HEK293T (cell line): ENCODE results near the gene NFAT5.
"Not testable (repeated sequence)": the region's sequence is repeated elsewhere in the genome, so short reads cannot be mapped to it uniquely, and the experiment has no call there.

ENCODE experiments used
- CTCF ChIA-PET: fragments of 350-600 bp; formaldehyde crosslinking; extraction: SDS; loops from one replicate; lab custom pipeline; 2021; ENCODE audit warnings: antibody characterized with exemption, inconsistent platforms; lab: Yijun Ruan, JAX
- POLR2A ChIA-PET: fragments of 350-600 bp; formaldehyde crosslinking; extraction: SDS; loops from one replicate; lab custom pipeline; 2020; ENCODE audit warnings: antibody characterized with exemption, inconsistent platforms; lab: Yijun Ruan, JAX
- DNase-seq: peaks from one replicate; pipeline ENCODE4 v3.0.0; 2012; ENCODE audit warnings: mixed read lengths; ENCODE audit errors: extremely low spot score
- ARNT ChIP-seq: fragments of 450-650 bp; IDR thresholded peaks from 2 replicates; pipeline ENCODE4 v1.6.1; 2017; ENCODE audit warnings: mild to moderate bottlenecking
- BHLHE40 ChIP-seq: fragments of 450-650 bp; IDR thresholded peaks from 2 replicates; pipeline ENCODE4 v1.6.1; 2016; ENCODE audit warnings: mild to moderate bottlenecking, moderate library complexity, borderline replicate concordance
- CTBP1 ChIP-seq: fragments of 450-650 bp; IDR thresholded peaks from 2 replicates; pipeline ENCODE4 v1.6.1; 2016; ENCODE audit warnings: borderline replicate concordance
- ELF4 ChIP-seq: fragments of 450-650 bp; IDR thresholded peaks from 2 replicates; pipeline ENCODE4 v1.6.1; 2017; ENCODE audit warnings: antibody characterized with exemption
- FOXA1 ChIP-seq: fragments of 450-650 bp; IDR thresholded peaks from 2 replicates; pipeline ENCODE4 v1.6.1; 2016; ENCODE audit warnings: mild to moderate bottlenecking
- FOXK2 ChIP-seq: fragments of 450-650 bp; IDR thresholded peaks from 2 replicates; pipeline ENCODE4 v1.6.1; 2016; ENCODE audit warnings: mild to moderate bottlenecking
- FOXM1 ChIP-seq: fragments of 450-650 bp; IDR thresholded peaks from 2 replicates; pipeline ENCODE4 v1.6.1; 2017; ENCODE audit warnings: mild to moderate bottlenecking, borderline replicate concordance
- HDGF ChIP-seq: fragments of 450-650 bp; IDR thresholded peaks from 2 replicates; pipeline ENCODE4 v1.6.1; 2017; ENCODE audit warnings: antibody characterized with exemption, borderline replicate concordance
- L3MBTL2 ChIP-seq: fragments of 450-650 bp; conservative IDR thresholded peaks from 2 replicates; pipeline ENCODE4 v1.6.1; 2016; ENCODE audit warnings: mild to moderate bottlenecking
- LEF1 ChIP-seq: fragments of 450-650 bp; IDR thresholded peaks from 2 replicates; pipeline ENCODE4 v1.6.1; 2017; ENCODE audit warnings: mild to moderate bottlenecking, borderline replicate concordance
- NFRKB ChIP-seq: fragments of 450-650 bp; IDR thresholded peaks from 2 replicates; pipeline ENCODE4 v1.6.1; 2016; ENCODE audit warnings: mild to moderate bottlenecking, moderate library complexity
- SP1 ChIP-seq: fragments of 450-650 bp; IDR thresholded peaks from 2 replicates; pipeline ENCODE4 v1.6.1; 2017
- SUZ12 ChIP-seq: fragments of 450-650 bp; IDR thresholded peaks from 2 replicates; pipeline ENCODE4 v1.6.1; 2016; ENCODE audit warnings: mild to moderate bottlenecking
- TARDBP ChIP-seq: fragments of 450-650 bp; IDR thresholded peaks from 2 replicates; pipeline ENCODE4 v1.6.1; 2016
- ZNF384 ChIP-seq: fragments of 450-650 bp; IDR thresholded peaks from 2 replicates; pipeline ENCODE4 v1.6.1; 2016
- TF ChIP-seq, protein P1 (sequence below): fragments of 450-650 bp; IDR thresholded peaks from 2 replicates; pipeline ENCODE4 v1.6.1; 2016

Gene NFAT5

DNA sequence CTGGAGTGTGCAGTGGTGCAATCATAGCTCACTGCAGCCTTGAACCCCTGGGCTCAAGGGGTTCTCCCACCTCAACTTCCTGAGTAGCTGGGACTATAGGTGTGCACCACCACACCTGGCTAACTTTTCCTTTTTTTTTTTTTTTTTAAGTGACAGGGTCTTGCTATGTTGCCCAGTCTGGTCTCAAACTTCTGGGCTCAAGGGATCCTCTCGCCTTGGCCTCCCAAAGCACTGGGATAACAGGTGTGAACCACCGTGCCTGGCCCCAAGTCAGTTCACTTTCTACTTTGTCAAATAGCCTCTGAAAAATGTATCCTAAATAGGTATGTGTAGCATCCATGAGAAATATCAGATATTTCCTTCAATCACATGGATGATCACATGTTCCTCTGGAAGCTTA lies 9.9 kb upstream of the NFAT5 start:
- ChIA-PET POLR2A (interaction anchor here (1.0 kb wide), 1 partner anchor 8 kb away, joined by 3 read pairs; no protein-coding TSS in a partner anchor), CTCF (no interaction called here)
- no peak for DNase-seq
- TF ChIP-seq ZNF384 (no peak), BHLHE40 (no peak), FOXA1 (no peak), LEF1 (no peak), L3MBTL2 (no peak), CTBP1 (no peak), ELF4 (no peak), SP1 (no peak), ARNT (no peak), NFRKB (no peak), SUZ12 (no peak), FOXM1 (no peak), FOXK2 (no peak), HDGF (no peak)
- TF ChIP-seq, protein P1, sequence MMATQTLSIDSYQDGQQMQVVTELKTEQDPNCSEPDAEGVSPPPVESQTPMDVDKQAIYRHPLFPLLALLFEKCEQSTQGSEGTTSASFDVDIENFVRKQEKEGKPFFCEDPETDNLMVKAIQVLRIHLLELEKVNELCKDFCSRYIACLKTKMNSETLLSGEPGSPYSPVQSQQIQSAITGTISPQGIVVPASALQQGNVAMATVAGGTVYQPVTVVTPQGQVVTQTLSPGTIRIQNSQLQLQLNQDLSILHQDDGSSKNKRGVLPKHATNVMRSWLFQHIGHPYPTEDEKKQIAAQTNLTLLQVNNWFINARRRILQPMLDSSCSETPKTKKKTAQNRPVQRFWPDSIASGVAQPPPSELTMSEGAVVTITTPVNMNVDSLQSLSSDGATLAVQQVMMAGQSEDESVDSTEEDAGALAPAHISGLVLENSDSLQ: no peak

DNA sequence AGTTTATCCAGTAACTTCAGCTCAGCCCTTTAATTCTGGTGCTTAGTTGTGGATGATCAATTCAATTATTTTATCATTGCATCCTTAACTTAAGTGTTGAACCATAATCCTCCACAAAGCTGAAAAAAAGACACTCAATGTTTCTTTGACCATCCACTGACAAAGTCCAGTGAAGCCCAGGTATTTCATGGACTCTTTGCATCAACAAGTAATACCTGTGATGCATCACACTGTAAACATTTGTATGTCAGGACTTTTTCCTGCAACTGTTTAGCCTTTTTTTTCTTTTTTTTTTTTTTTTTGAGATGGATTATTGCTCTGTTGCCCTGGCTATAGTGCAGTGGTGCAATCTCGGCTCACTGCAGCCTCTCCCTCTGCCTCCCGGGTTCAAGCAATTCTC lies 6.6 kb upstream of the NFAT5 start:
- TF ChIP-seq L3MBTL2 (no peak), ZNF384 (no peak), BHLHE40 (no peak), FOXA1 (no peak), FOXK2 (no peak), NFRKB (no peak), TARDBP (no peak), HDGF (no peak), ARNT (no peak), FOXM1 (no peak), ELF4 (no peak)
- TF ChIP-seq, protein P1: no peak
- ChIA-PET CTCF (no interaction called here), POLR2A (no interaction called here)
- DNase-seq: no peak

DNA sequence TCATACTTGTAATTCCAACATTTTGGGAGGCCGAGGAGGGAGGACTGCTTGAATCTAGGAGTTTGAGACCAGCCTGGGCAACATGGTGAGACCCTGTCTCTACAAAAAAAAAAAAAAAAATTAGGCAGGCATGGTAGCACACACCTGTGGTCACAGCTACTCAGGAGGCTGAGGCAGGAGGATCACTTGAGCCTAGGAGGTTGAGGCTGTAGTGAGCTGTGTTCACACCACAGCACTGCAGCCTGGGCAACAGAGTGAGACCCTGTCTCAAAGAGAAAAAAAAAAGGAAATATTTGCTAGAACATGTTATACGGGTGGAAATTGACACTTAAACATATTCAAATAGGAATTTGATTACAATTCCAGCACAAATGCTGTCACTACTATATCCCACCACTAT lies 4.4 kb upstream of the NFAT5 start:
- CTCF ChIA-PET, DNase-seq: not testable (repeated sequence)
- POLR2A ChIA-PET: interaction anchor here (0.6 kb wide), 1 partner anchor 16 kb away, joined by 3 read pairs; no protein-coding TSS in a partner anchor

DNA sequence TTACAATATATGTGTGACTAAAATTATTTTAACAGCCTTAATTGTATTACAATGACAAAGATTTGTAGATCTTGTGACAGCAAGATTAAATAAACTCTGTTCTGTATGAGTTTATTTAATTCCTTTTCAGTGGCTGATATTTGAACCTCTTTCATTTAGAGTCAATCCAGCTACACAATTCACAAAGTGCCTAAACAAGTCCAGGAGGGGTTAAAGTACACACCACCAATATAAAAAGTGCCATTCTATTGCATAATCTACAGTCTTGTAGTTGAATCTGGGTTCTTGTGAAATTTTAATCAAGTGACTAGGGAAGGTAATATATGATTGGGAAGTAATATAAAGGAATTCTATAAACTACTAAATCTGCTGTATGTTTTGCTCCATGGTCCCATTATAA lies 3.9 kb upstream of the NFAT5 start:
- DNase-seq: no peak
- TF ChIP-seq SP1: no peak
- no peak for TF ChIP-seq SUZ12
- TF ChIP-seq BHLHE40: no peak
- no peak for TF ChIP-seq L3MBTL2
- TF ChIP-seq NFRKB: no peak
- TF ChIP-seq ARNT: no peak
- POLR2A ChIA-PET: interaction anchor here (0.6 kb wide), 1 partner anchor 17 kb away, joined by 3 read pairs; no protein-coding TSS in a partner anchor
- CTCF ChIA-PET: no interaction called here

DNA sequence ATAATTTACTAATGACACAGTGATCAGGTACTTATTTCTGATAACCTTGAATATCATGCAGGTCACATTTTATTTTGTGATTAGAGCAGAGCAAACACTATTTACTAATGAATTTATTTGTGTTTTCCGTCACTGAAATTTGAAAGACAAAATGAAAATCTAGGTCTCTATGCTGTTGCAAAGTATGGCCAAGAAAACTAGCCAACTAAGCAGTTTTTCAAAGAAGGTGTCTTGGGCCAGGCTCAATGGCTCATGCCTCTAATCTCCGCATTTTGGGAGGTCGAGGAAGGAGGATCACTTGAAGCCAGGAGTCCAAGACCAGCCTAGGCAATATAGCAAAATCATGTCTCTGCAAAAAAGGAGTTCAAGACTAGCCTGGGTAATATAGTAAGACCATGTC lies 3.0 kb upstream of the NFAT5 start:
- ChIA-PET CTCF (no interaction called here), POLR2A (no interaction called here)
- DNase-seq: no peak
- no peak for TF ChIP-seq ELF4
- no peak for TF ChIP-seq L3MBTL2
- no peak for TF ChIP-seq FOXK2
- no peak for TF ChIP-seq ARNT
- TF ChIP-seq LEF1: no peak
- TF ChIP-seq, protein P1: no peak
- TF ChIP-seq NFRKB: no peak
- TF ChIP-seq HDGF: no peak
- no peak for TF ChIP-seq BHLHE40
- no peak for TF ChIP-seq CTBP1
- no peak for TF ChIP-seq FOXA1

DNA sequence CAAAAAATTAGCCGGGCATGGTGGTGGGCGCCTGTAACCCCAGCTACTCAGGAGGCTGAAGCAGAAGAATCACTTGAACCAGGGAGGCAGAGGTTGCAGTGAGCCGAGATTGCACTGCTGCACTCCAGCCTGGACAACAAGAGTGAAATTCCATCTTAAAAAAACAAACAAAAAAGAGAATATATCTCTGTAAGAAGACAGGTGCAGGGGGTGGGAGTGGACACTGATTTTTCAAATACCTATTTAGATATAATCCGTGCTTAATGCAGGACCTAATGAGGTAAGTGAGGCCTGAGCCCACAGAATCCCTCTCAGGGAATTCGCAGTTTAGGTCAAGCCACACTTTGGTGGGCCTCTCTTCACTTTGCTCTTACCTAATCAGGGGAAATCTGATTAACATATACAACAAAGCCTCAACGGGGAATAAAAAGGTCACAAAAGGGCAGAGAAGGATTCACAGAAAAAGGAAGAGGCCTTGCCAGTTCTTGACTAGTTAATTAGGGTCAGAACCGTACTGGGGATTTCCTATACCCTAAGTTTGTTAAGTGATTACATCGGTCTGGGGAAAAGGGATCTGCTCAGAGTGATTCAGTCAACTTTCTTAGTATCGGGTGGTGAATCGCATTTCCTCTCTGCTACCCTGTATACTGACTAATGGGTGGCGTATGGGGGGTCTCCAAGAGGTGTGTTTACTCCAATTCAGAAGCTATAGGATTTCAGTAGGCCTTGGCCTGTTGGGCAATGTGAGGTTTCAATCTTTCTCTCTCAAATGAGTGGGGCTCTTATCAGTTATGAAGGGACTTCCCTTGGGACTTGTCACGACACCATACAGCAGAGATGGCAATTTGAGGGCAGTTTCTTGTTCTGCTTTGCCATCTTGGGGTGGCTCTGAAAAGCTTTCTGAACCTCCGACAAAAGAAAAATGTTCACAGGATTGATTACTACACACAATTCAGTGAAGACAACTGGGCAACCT lies 1.9 kb upstream of the NFAT5 start:
- ChIA-PET POLR2A (interaction anchor here (0.7 to 1.5 kb wide), 8 partner anchors 8 to 139 kb away, joined by 3 to 7 read pairs (median 4); partner anchors contain the start of gene CYB5B), CTCF (interaction anchor here (1.0 kb wide), 1 partner anchor 168 kb away, joined by 3 read pairs; no protein-coding TSS in a partner anchor)
- TF ChIP-seq NFRKB: no peak
- no peak for TF ChIP-seq FOXM1
- TF ChIP-seq ELF4: no peak
- TF ChIP-seq CTBP1: no peak
- no peak for TF ChIP-seq SP1
- no peak for TF ChIP-seq SUZ12
- no peak for DNase-seq
